ENCODE results near the gene HERC4. TPM values are rescaled to one million over a fixed set of nuclear protein-coding genes. Genes with fewer than 3 reads are reported as not detected.

The HERC4 gene
- total and polyA plus RNA-seq, 9 of the 15 experiments (the other 6 are each of a cell fraction or from before 2014, with no cell fraction given), result 12.5 to 33.5 (median 22.8) TPM

GRCh38 chr10:68074775-68075549, at the start of gene HERC4 (continued):
- TF ChIP-seq SREBF2 (CRISPR knock-in tag; IDR thresholded peaks at IDR 0.05) (no peak), ZNF592 (IDR thresholded peaks at IDR 0.05) (no peak), SMARCE1 (IDR thresholded peaks at IDR 0.05) (peak; percentile 48; the same call in 1 of the 2 replicates), THAP7 (CRISPR knock-in tag; IDR thresholded peaks at IDR 0.05) (0 out of 2 replicates have a peak, but pooled peaks have one; percentile 76), NFIC (IDR thresholded peaks at IDR 0.05) (0 out of 2 replicates have a peak, but pooled peaks have one; percentile 34), MTA1 (IDR thresholded peaks at IDR 0.05; ENCODE audit: borderline replicate concordance) (no peak), CBX1 (IDR thresholded peaks at IDR 0.05; ENCODE audit: low read depth) (peak; percentile 59; the same call in 1 of the 2 replicates), PREB (CRISPR knock-in tag; IDR thresholded peaks at IDR 0.05) (no peak), MED1 (CRISPR knock-in tag; IDR thresholded peaks at IDR 0.05; ENCODE audit: borderline replicate concordance) (no peak), PRPF4 (IDR thresholded peaks at IDR 0.05; ENCODE audit: insufficient read depth, low read depth, low read length, poor library complexity, severe bottlenecking) (no peak), ELK1 (CRISPR knock-in tag; IDR thresholded peaks at IDR 0.05) (no peak), CEBPB (tag; IDR thresholded peaks at IDR 0.05) (no peak)
